Measurements from ENCODE around the gene FCHSD2. TPM values are rescaled to one million over a fixed set of nuclear protein-coding genes. Genes with fewer than 3 reads are reported as not detected.

FCHSD2 gene
- total RNA-seq, 1 donor, result 34.0 TPM

DNA sequence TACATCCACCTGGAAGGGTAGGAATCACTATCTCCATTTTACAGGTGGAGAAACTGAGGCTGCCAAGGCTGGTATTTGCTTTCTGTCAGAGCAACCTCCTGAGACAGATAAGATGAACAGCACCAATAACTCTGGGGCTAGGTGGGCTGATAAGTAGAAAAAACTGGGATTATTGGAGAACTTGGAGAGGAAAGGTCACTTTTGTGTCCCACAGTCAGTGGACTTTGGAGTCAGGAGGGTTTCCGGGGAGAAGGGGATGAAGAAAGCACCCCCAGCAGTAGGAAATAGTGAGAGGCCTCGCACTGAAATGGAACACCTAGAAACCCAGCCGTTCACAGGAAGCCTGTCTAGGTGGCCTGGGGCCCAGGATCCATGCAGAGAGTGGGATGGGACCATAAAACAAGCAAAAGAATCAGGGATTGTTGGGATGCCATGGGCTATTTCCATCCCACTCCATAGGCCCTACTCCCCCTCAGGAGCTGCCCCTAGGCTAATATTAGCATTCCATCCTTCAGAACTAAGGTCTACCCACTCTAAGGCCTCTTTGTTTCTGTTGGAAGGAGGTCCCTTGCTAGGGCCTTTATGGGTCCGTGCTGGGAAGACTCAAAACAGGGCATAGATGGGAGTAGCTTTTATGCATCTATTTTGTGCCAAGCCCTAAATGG lies 31.0 kb upstream of the FCHSD2 start:
- no peaks in the 10 kb centered on the region for H3K36me3 ChIP-seq (ENCODE audit: insufficient read depth, low read length)
- H3K4me1 ChIP-seq (ENCODE audit: insufficient read depth, low read length), result peaks cover 11% of the 10 kb centered on the region
- no peaks in the 10 kb centered on the region for H3K9me3 ChIP-seq (ENCODE audit: low read depth, low read length)
- H3K27me3 ChIP-seq (ENCODE audit: insufficient read depth, low read length), result no peaks in the 10 kb centered on the region
- no peaks in the 10 kb centered on the region for H4K20me1 ChIP-seq (ENCODE audit: insufficient read depth, low read length)
- no peak overlapping the region for H3K4me2 ChIP-seq (ENCODE audit: insufficient read depth, low read length)
- H3K4me3 ChIP-seq (ENCODE audit: insufficient read depth, low read length), result no peak overlapping the region
- no peaks in the 10 kb centered on the region for H3K79me2 ChIP-seq (ENCODE audit: insufficient read depth, low read length)
- H2AFZ ChIP-seq (ENCODE audit: low read length), result no peak overlapping the region
- peak; percentile 8 for DNase-seq (ENCODE audit: insufficient read length, low spot score, missing footprints)
- TF ChIP-seq, protein P1, sequence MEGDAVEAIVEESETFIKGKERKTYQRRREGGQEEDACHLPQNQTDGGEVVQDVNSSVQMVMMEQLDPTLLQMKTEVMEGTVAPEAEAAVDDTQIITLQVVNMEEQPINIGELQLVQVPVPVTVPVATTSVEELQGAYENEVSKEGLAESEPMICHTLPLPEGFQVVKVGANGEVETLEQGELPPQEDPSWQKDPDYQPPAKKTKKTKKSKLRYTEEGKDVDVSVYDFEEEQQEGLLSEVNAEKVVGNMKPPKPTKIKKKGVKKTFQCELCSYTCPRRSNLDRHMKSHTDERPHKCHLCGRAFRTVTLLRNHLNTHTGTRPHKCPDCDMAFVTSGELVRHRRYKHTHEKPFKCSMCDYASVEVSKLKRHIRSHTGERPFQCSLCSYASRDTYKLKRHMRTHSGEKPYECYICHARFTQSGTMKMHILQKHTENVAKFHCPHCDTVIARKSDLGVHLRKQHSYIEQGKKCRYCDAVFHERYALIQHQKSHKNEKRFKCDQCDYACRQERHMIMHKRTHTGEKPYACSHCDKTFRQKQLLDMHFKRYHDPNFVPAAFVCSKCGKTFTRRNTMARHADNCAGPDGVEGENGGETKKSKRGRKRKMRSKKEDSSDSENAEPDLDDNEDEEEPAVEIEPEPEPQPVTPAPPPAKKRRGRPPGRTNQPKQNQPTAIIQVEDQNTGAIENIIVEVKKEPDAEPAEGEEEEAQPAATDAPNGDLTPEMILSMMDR (IDR thresholded peaks at IDR 0.05; ENCODE audit: extremely low read depth, low read depth, low read length), result no peak
- no peak overlapping the region for H3K27ac ChIP-seq (ENCODE audit: low read depth, low read length)

DNA sequence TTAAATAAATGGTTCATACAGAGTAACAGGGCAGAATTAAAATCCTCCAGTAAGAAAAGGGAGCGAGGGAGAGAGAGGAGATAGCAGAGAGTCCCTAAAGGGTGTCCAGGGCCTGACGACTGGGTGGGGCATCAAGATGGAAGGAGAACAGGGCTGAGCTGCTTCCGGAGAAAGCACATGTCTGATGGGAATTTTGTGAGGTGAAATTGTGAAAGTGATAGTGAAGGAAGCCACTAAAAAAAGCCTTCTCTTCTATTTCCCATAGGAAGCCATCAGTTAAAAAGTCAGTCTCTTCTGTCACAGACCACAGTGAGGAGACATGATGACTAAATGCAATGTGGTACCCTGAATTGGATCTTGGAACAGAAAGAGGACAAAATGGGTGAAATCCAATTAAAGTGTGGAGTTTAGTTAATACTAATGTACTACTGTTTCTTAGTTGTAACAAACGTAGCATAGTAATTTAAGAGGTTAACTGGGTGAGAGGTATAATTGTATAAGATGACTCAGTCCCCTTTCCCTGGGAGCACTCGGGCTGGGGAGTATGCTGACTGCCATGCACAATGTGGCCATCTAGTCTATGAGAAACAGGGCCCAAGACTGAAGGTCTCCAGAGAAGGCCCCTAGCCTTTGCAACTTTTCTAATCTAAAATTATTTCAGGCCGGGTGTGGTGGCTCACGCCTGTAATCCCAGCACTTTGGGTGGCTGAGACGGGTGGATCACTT lies 29.5 kb upstream of the FCHSD2 start:
- no peak overlapping the region for H3K4me3 ChIP-seq (ENCODE audit: insufficient read depth, low read length)
- H4K20me1 ChIP-seq (ENCODE audit: insufficient read depth, low read length), result no peaks in the 10 kb centered on the region
- no peak overlapping the region for H3K4me2 ChIP-seq (ENCODE audit: insufficient read depth, low read length)
- H3K4me1 ChIP-seq (ENCODE audit: insufficient read depth, low read length), result no peaks in the 10 kb centered on the region
- TF ChIP-seq, protein P1 (IDR thresholded peaks at IDR 0.05; ENCODE audit: extremely low read depth, low read depth, low read length), result no peak
- no peaks in the 10 kb centered on the region for H3K36me3 ChIP-seq (ENCODE audit: insufficient read depth, low read length)
- no peaks in the 10 kb centered on the region for H3K27me3 ChIP-seq (ENCODE audit: insufficient read depth, low read length)
- peak; percentile 79 for DNase-seq (ENCODE audit: insufficient read length, low spot score, missing footprints)
- H2AFZ ChIP-seq (ENCODE audit: low read length), result no peak overlapping the region
- H3K9me3 ChIP-seq (ENCODE audit: low read depth, low read length), result no peaks in the 10 kb centered on the region
- no peaks in the 10 kb centered on the region for H3K79me2 ChIP-seq (ENCODE audit: insufficient read depth, low read length)
- H3K27ac ChIP-seq (ENCODE audit: low read depth, low read length), result no peak overlapping the region

DNA sequence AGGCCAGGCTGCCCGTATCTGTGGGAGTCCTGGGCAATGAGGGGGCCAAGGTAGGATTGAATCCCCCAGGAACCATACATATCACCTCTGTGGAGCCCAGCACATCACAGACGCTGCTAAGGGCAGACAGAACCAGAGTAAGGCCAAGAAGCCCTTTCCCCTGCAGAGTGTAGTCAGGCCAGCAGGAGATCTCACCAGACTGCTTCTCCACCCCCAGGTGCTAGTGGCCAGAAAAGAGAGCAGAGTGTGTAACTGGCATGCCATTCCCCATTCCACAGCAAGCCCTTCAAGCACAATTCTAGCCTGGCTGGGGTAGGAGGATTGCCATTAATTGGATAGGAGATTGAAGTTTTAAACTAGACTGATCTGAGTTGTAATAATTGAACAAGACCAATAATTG lies 28.0 kb upstream of the FCHSD2 start:
- no peak overlapping the region for H3K4me2 ChIP-seq (ENCODE audit: insufficient read depth, low read length)
- no peaks in the 10 kb centered on the region for H3K9me3 ChIP-seq (ENCODE audit: low read depth, low read length)
- H4K20me1 ChIP-seq (ENCODE audit: insufficient read depth, low read length), result no peaks in the 10 kb centered on the region
- peaks cover 1% of the 10 kb centered on the region for H3K4me1 ChIP-seq (ENCODE audit: insufficient read depth, low read length)
- TF ChIP-seq, protein P1 (IDR thresholded peaks at IDR 0.05; ENCODE audit: extremely low read depth, low read depth, low read length), result no peak
- DNase-seq (ENCODE audit: insufficient read length, low spot score, missing footprints), result no peak
- no peak overlapping the region for H2AFZ ChIP-seq (ENCODE audit: low read length)
- H3K27me3 ChIP-seq (ENCODE audit: insufficient read depth, low read length), result no peaks in the 10 kb centered on the region
- H3K36me3 ChIP-seq (ENCODE audit: insufficient read depth, low read length), result no peaks in the 10 kb centered on the region
- H3K27ac ChIP-seq (ENCODE audit: low read depth, low read length), result no peak overlapping the region
- no peaks in the 10 kb centered on the region for H3K79me2 ChIP-seq (ENCODE audit: insufficient read depth, low read length)
- H3K4me3 ChIP-seq (ENCODE audit: insufficient read depth, low read length), result no peak overlapping the region

DNA sequence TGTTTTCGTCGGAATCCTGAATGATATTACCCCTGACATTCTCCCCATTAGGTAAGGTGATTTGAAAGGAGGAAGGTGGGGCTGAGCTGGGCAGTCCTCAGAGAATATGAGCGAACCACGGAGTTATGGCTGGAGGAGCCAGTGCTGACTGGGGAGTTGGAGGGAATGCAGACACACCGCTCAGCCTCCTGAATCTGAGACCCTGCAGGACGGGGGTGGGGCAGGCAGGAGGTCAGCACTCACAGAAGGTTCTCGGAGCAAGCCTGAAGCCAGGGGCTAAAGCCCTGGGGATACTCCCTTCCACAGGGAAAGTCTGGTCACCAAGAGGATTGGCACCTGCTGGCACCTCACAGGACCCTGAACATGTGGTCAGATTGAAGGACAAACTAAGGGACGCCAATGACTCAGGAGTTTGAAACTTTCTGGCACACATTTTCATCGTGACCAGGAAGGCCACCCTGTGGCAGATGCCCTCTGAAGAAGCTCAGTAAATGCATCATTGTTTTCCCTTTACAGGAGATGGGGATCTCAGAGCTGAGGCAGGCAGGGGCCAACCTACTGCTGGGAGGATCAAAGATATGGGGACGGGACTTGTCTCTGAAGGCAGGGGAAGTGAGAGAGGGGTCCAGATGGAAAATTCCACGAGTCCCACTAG lies 26.9 kb upstream of the FCHSD2 start:
- DNase-seq (ENCODE audit: insufficient read length, low spot score, missing footprints), result no peak
- Histone ChIP-seq H3K79me2 (ENCODE audit: insufficient read depth, low read length) (no peaks in the 10 kb centered on the region), H3K27me3 (ENCODE audit: insufficient read depth, low read length) (no peaks in the 10 kb centered on the region), H4K20me1 (ENCODE audit: insufficient read depth, low read length) (no peaks in the 10 kb centered on the region), H3K4me2 (ENCODE audit: insufficient read depth, low read length) (no peak overlapping the region), H3K9me3 (ENCODE audit: low read depth, low read length) (no peaks in the 10 kb centered on the region), H3K27ac (ENCODE audit: low read depth, low read length) (no peak overlapping the region), H3K36me3 (ENCODE audit: insufficient read depth, low read length) (no peaks in the 10 kb centered on the region), H3K4me3 (ENCODE audit: insufficient read depth, low read length) (no peak overlapping the region), H2AFZ (ENCODE audit: low read length) (no peak overlapping the region), H3K4me1 (ENCODE audit: insufficient read depth, low read length) (peaks cover 4% of the 10 kb centered on the region)
- TF ChIP-seq, protein P1 (IDR thresholded peaks at IDR 0.05; ENCODE audit: extremely low read depth, low read depth, low read length), result no peak
